Measurements from ENCODE around the gene EML6. TPM values are rescaled to one million over a fixed set of nuclear protein-coding genes. Genes with fewer than 3 reads are reported as not detected.
"Not testable (repeated sequence)": the region's sequence is repeated elsewhere in the genome, so short reads cannot be mapped to it uniquely, and the experiment has no call there.

The EML6 gene
- total RNA-seq, 1 donor from 2014 or later = 2.5 TPM

- intact Hi-C loops (cut with DNase I) = no loop called here
- Histone ChIP-seq H3K27me3 (ENCODE audit: low read depth) (no peaks in the 10 kb centered on the region), H3K4me3 (no peak overlapping the region), H3K27ac (no peak overlapping the region), H3K9me3 (no peaks in the 10 kb centered on the region), H3K4me1 (no peaks in the 10 kb centered on the region), H3K36me3 (no peaks in the 10 kb centered on the region)
- TF ChIP-seq CTCF (IDR thresholded peaks at IDR 0.05) = no peak
- DNase-seq (no peak), ATAC-seq (no peak)
Measured at GRCh38 chr2:54687595-54688152, 35.8 kb upstream of the EML6 start.

- no peak for DNase-seq
- no peaks in the 10 kb centered on the region for H3K9me3 ChIP-seq
- H3K27me3 ChIP-seq (ENCODE audit: low read depth) = no peaks in the 10 kb centered on the region
- no peak overlapping the region for H3K27ac ChIP-seq
- intact Hi-C loops (cut with DNase I) = no loop called here
- no peaks in the 10 kb centered on the region for H3K36me3 ChIP-seq
- peaks cover 7% of the 10 kb centered on the region for H3K4me1 ChIP-seq
- TF ChIP-seq CTCF (IDR thresholded peaks at IDR 0.05) = no peak
- no peak for ATAC-seq
- no peak overlapping the region for H3K4me3 ChIP-seq
Measured at GRCh38 chr2:54691445-54692135, 31.9 kb upstream of the EML6 start.

GRCh38 chr2:54692556-54692955 lies 30.9 kb upstream of the EML6 start:
- Histone ChIP-seq H3K36me3 (no peaks in the 10 kb centered on the region), H3K4me3 (no peak overlapping the region), H3K9me3 (no peaks in the 10 kb centered on the region), H3K27me3 (ENCODE audit: low read depth) (no peaks in the 10 kb centered on the region), H3K4me1 (peaks cover 7% of the 10 kb centered on the region), H3K27ac (no peak overlapping the region)
- DNase-seq = no peak
- no peak for ATAC-seq
- no peak for TF ChIP-seq CTCF (IDR thresholded peaks at IDR 0.05)
- intact Hi-C loops (cut with DNase I) = no loop called here

GRCh38 chr2:54695378-54695777 lies 28.1 kb upstream of the EML6 start:
- TF ChIP-seq CTCF (IDR thresholded peaks at IDR 0.05) = no peak
- H3K4me3 ChIP-seq = no peak overlapping the region
- no peaks in the 10 kb centered on the region for H3K9me3 ChIP-seq
- no peaks in the 10 kb centered on the region for H3K36me3 ChIP-seq
- intact Hi-C loops (cut with DNase I) = no loop called here
- no peaks in the 10 kb centered on the region for H3K27me3 ChIP-seq (ENCODE audit: low read depth)
- no peak overlapping the region for H3K27ac ChIP-seq
- peak; percentile 67 to 78 for ATAC-seq
- H3K4me1 ChIP-seq = peaks cover 7% of the 10 kb centered on the region
- DNase-seq = no peak

- no peak for TF ChIP-seq CTCF (IDR thresholded peaks at IDR 0.05)
- Histone ChIP-seq H3K27ac (no peak overlapping the region), H3K4me3 (no peak overlapping the region), H3K4me1 (peaks cover 7% of the 10 kb centered on the region), H3K9me3 (no peaks in the 10 kb centered on the region), H3K36me3 (no peaks in the 10 kb centered on the region), H3K27me3 (ENCODE audit: low read depth) (no peaks in the 10 kb centered on the region)
- DNase-seq (no peak), ATAC-seq (no peak)
- intact Hi-C loops (cut with DNase I) = no loop called here
Measured at GRCh38 chr2:54697934-54698333, 25.5 kb upstream of the EML6 start.

- H3K27me3 ChIP-seq (ENCODE audit: low read depth); DNase-seq; H3K4me3 ChIP-seq; intact Hi-C loops (cut with DNase I); H3K36me3 ChIP-seq; ATAC-seq; H3K27ac ChIP-seq; H3K9me3 ChIP-seq; H3K4me1 ChIP-seq: not testable (repeated sequence)
Measured at GRCh38 chr2:54698926-54699325, 24.5 kb upstream of the EML6 start.
